Ishikawa (cell line): Measurements from ENCODE around the gene ESRRG.
A peak's percentile ranks its signal among the peaks of the same experiment; 100 is the strongest.

ENCODE experiments used
- CEBPB ChIP-seq: IDR thresholded peaks from 2 replicates; pipeline ENCODE4 v1.6.1; 2012
- CREB1 ChIP-seq: IDR thresholded peaks from 2 replicates; pipeline ENCODE4 v1.6.1; 2012; ENCODE audit warnings: low read depth
- EGR1 ChIP-seq: IDR thresholded peaks from 2 replicates; pipeline ENCODE4 v1.6.1; 2012
- EP300 ChIP-seq: IDR thresholded peaks from 2 replicates; pipeline ENCODE4 v1.6.1; 2012; ENCODE audit warnings: borderline replicate concordance
- FOXM1 ChIP-seq: IDR thresholded peaks from 2 replicates; pipeline ENCODE4 v1.6.1; 2012; ENCODE audit warnings: low read depth, borderline replicate concordance
- NFIC ChIP-seq: IDR thresholded peaks from 2 replicates; pipeline ENCODE4 v1.6.1; 2012
- RAD21 ChIP-seq: IDR thresholded peaks from 2 replicates; pipeline ENCODE4 v1.6.1; 2012; ENCODE audit warnings: low read depth
- TAF1 ChIP-seq: IDR thresholded peaks from 2 replicates; pipeline ENCODE4 v1.6.1; 2012; ENCODE audit warnings: low read depth, mild to moderate bottlenecking
- TCF12 ChIP-seq: IDR thresholded peaks from 2 replicates; pipeline ENCODE4 v1.6.1; 2012; ENCODE audit warnings: low read depth
- TEAD4 ChIP-seq: IDR thresholded peaks from 2 replicates; pipeline ENCODE4 v1.6.1; 2012
- YY1 ChIP-seq: IDR thresholded peaks from 2 replicates; pipeline ENCODE4 v1.6.1; 2012; ENCODE audit warnings: low read depth
- ZBTB7A ChIP-seq: IDR thresholded peaks from 2 replicates; pipeline ENCODE4 v1.6.1; 2012; ENCODE audit warnings: low read depth
- TF ChIP-seq, protein P1 (sequence below): IDR thresholded peaks from 2 replicates; pipeline ENCODE4 v1.6.1; 2012
- TF ChIP-seq, protein P2 (sequence below): IDR thresholded peaks from 2 replicates; pipeline ENCODE4 v1.6.1; 2012
- TF ChIP-seq, protein P3 (sequence below): IDR thresholded peaks from 2 replicates; pipeline ENCODE4 v1.6.1; 2012; ENCODE audit warnings: low read depth, mild to moderate bottlenecking

Gene ESRRG

DNA sequence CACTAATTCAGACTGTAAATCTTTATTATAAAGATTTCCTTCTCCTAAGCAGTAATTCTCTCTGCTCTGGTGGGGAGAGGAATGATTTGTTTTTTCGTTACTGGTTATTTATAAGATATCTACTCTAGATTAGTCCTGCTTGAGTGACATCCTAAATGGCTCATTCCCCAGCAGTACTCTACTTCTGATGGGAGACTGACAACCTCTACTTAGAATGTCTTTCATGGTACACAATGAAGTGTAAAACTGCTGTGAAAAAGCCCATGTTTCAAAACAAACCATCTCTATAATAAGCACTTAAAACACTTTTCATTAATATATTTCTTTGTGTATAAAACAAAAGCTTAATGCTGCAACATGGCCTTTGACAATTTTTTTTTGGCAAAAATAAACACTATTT lies 33.9 kb upstream of the ESRRG start:
- TF ChIP-seq, protein P1, sequence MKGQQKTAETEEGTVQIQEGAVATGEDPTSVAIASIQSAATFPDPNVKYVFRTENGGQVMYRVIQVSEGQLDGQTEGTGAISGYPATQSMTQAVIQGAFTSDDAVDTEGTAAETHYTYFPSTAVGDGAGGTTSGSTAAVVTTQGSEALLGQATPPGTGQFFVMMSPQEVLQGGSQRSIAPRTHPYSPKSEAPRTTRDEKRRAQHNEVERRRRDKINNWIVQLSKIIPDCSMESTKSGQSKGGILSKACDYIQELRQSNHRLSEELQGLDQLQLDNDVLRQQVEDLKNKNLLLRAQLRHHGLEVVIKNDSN = no peak
- TF ChIP-seq TAF1 (no peak), FOXM1 (no peak), RAD21 (no peak), CEBPB (no peak), EGR1 (no peak), TCF12 (no peak), NFIC (no peak), EP300 (no peak), YY1 (no peak), ZBTB7A (no peak)
- TF ChIP-seq, protein P2, sequence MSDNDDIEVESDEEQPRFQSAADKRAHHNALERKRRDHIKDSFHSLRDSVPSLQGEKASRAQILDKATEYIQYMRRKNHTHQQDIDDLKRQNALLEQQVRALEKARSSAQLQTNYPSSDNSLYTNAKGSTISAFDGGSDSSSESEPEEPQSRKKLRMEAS = no peak
- TF ChIP-seq, protein P3, sequence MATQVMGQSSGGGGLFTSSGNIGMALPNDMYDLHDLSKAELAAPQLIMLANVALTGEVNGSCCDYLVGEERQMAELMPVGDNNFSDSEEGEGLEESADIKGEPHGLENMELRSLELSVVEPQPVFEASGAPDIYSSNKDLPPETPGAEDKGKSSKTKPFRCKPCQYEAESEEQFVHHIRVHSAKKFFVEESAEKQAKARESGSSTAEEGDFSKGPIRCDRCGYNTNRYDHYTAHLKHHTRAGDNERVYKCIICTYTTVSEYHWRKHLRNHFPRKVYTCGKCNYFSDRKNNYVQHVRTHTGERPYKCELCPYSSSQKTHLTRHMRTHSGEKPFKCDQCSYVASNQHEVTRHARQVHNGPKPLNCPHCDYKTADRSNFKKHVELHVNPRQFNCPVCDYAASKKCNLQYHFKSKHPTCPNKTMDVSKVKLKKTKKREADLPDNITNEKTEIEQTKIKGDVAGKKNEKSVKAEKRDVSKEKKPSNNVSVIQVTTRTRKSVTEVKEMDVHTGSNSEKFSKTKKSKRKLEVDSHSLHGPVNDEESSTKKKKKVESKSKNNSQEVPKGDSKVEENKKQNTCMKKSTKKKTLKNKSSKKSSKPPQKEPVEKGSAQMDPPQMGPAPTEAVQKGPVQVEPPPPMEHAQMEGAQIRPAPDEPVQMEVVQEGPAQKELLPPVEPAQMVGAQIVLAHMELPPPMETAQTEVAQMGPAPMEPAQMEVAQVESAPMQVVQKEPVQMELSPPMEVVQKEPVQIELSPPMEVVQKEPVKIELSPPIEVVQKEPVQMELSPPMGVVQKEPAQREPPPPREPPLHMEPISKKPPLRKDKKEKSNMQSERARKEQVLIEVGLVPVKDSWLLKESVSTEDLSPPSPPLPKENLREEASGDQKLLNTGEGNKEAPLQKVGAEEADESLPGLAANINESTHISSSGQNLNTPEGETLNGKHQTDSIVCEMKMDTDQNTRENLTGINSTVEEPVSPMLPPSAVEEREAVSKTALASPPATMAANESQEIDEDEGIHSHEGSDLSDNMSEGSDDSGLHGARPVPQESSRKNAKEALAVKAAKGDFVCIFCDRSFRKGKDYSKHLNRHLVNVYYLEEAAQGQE = no peak

DNA sequence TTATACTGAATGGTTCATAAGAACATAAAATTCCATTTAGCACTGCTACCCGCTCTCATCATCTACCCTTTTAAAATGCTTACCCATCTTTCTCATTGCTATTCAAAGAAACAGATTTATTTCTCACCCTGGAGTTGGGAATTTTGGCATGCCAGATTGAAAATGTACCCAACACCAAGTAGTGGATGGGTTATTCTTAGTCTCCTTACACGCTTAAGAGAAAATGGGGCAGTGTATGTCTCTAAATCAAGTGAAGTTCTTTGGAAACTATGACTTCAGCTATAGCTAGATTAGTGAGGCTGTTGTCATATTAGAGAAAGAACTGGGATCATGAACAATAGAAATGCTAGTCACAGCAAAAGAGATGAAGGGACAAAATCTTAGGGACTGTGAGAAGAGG lies 27.7 kb upstream of the ESRRG start:
- TF ChIP-seq, protein P2 = no peak
- no peak for TF ChIP-seq EGR1
- no peak for TF ChIP-seq EP300
- no peak for TF ChIP-seq ZBTB7A
- no peak for TF ChIP-seq RAD21

DNA sequence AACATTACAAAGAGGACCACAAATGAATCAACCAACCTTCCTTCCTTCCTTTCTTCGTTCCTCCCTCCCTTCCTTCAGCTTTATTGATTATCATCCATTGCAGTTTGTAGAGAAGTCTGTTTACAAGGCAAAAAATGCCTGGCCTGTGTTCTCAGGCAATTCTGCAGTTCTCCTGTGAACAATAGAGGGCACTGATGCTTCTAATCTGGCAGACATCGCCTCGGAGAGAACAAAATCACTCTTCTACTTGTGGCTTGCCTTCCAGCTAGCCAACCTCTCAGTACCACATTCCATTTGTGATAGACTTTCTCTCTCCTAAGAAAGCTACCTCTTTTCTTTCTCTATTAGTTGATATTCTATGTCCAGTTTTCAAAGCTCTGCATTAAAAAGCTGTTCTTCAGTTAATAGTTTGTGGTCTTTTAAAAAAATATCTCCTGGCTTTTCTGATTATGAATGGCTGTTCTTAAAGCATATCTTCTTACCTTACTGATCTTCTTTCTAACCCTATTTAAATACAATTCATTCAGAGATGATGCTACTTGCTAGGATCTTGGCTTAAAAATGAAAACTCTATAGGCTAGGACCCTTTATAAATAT lies 26.9 kb upstream of the ESRRG start:
- no peak for TF ChIP-seq YY1
- peak; percentile 72 for TF ChIP-seq RAD21

DNA sequence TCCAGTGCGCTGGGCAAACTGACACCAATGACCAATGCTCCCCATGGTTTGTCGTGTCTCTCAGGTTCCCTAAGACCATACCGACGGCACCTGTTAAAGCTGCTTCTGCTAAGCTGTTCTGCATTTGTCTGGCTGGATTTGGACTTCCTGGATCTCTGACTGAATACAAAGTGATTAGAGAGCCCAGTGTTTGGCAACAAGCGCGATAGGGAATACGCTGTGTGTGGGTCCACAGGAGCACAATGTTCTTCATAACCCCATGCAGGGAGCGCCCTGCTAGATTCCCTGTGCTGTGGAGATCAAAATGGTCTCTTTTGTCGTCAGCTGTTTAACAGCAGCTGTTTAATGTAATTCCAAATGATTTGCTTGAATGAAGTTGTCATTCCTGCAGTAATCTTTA lies 26.0 kb upstream of the ESRRG start:
- TF ChIP-seq CREB1 = no peak
- TF ChIP-seq YY1 = no peak
- no peak for TF ChIP-seq TCF12
- TF ChIP-seq TEAD4 = no peak
- TF ChIP-seq EP300 = no peak
- TF ChIP-seq, protein P1 = no peak
- no peak for TF ChIP-seq FOXM1
- TF ChIP-seq, protein P3 = no peak
- no peak for TF ChIP-seq RAD21
- TF ChIP-seq TAF1 = no peak
- no peak for TF ChIP-seq NFIC
- TF ChIP-seq CEBPB = no peak
- no peak for TF ChIP-seq ZBTB7A
- TF ChIP-seq EGR1 = no peak

DNA sequence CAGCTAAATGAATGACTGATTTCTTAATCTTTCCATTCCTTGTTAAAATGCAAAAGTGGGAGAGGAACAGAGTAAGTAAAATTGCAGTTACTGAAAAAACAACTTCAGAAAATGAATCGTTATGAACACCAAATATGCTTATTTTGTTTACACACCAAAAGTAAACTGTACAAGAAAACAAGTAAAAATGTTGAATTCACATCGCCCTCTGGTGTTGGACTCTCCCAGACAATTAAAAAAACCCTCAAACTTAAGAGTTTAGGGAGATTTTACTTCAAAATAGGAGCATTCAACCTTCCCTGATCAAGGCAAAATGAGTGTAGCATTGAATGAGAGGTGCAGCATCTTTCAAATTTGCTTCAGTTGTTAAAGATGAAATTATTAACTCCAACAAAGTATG lies 19.4 kb upstream of the ESRRG start:
- TF ChIP-seq RAD21 (peak; percentile 25; the same call in 1 of the 2 replicates), FOXM1 (no peak)

DNA sequence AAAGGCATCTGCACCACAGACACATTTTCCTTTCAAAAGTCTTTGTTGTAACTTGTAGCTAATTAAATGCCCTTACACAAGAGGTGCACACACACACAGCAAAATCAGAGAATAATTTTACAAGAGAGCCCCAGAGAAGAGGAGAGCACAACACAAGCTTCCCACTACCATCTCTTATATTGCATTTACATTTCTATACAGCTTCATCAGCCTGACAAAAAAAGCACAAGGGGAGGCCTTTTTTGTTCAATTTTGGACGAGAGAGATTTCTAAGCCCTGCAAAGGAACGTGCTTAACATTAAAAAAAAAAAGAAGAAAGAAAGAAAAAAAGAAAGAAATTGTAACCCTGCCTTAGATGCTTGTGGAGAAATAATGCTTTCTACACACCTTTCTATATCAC lies 17.1 kb upstream of the ESRRG start:
- TF ChIP-seq TCF12 (no peak), EP300 (no peak), YY1 (no peak), CREB1 (no peak), EGR1 (no peak), NFIC (no peak), RAD21 (no peak), TEAD4 (no peak)
- TF ChIP-seq, protein P3 = no peak
- TF ChIP-seq, protein P2 = no peak
